KBM-7 (cell line): ENCODE data around the gene IFNG.

Experiments
- DNase-seq: peaks from one replicate; pipeline ENCODE4 v3.0.0-alpha.2; 2015
- in situ Hi-C: fragments of 300-500 bp; cut with MboI; formaldehyde crosslinking; loops from 2 replicates; pipeline ENCODE4 v1.14.3; 2020; ENCODE audit warnings: low sequenced_read_pairs, low pct_unique_long_range_greater_than_20kb, mixed read lengths

Gene IFNG

DNA sequence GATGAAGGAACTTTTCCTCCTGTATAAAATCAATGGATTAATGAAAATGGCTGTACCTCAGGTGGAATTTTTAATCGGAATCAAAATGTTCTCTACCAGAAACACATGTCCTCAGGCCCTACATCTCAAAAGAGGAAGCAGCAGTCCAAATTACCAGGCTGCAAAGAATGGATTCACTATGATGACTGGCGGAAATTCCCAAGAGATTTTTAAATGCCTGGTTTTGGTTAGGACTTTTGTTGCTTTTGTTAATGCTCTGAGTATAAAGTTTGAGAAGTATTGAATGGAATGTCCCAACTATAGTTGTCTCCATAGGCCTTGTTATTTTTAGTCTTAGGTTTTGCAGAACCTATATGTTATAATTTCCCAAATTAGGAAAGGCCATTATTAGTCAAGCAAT is 11.2 kb upstream of the IFNG start:
- DNase-seq = no peak

DNA sequence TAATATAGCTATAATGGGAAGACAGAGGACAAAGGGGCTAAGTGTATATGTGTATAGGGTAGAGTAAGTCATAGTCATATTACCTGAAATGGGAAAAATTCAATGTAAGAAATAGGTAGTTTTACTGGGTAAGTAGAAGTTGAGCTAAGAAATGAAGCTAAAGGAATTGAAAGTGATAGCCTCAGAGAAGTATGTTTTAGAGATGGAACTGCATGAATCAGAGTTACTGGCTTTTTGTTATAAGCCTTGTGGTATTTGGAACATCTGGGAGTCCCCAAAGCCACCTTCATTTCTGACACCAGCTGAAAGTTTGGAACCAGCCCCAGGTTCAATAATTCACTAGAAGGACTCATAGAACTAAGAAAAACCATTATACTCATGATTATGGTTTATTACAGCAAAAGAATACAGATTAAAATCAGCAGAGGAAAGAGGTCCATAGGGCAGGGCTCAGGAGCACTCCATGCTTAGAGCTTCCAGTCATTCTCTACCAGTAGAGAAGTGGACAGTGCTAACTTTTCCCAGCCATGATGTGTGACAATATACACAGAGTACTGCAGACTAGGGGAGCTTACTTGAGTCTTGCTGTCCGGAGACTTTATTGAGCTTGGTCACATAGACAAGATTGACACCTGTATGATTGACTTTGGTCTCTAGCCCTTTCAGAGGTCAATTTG is 9.8 kb upstream of the IFNG start:
- in situ Hi-C loops = no loop called here
- no peak for DNase-seq

More for the DNA sequence above, 11.2 kb upstream of the IFNG start:
- in situ Hi-C loops = no loop called here

DNA sequence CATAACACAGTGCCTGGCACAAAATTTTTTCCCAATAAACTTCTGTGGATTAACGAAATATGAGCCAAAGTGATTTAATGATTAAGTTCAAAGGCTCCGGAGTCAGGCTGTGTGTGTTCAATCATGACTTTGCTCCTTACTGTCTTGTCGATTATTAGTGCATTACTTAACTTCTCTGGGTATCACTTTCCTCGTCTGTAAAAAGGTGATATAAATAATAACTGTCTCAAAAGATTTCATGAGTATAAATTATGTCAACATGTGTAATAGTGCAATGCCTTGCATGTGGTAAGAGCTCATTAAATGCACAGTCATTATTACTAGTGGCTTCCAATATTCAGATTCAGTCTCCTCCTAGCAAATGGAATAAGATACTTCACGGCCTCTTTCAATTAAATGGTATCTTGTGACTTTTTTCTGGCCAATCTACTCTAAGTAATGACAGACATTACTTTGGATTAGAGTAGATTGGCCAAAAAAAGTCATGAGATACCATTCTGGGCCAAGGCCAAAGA is 6.8 kb upstream of the IFNG start:
- in situ Hi-C loops = no loop called here
- no peak for DNase-seq

GRCh38 chr12:68163560-68164081 is 4.1 kb upstream of the IFNG start:
- in situ Hi-C loops = no loop called here
- no peak for DNase-seq

GRCh38 chr12:68162374-68162773 is 2.8 kb upstream of the IFNG start:
- in situ Hi-C loops = no loop called here
- DNase-seq = no peak

GRCh38 chr12:68158432-68158831 is 1.1 kb downstream of the IFNG start:
- in situ Hi-C loops = no loop called here
- DNase-seq = peak; percentile 46

DNA sequence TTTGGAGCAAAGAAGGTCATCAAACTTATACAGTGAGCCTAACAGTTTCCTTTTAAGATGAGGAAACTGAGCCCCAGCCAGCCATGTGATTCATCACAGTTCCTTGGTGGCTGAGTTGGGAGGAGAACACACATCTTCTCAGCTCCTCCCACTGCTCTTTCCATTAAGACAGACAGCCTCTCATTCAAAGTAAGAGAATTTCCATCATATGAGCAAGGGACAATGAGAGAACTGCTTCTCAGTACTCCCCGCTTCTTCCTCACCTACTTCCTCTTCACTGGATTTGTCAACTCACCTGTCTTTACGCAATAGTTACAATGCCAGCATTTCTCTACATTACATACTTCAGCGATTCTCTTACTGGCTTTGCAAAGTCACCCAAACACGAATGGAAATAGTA is 2.2 kb downstream of the IFNG start:
- in situ Hi-C loops = no loop called here
- no peak for DNase-seq

DNA sequence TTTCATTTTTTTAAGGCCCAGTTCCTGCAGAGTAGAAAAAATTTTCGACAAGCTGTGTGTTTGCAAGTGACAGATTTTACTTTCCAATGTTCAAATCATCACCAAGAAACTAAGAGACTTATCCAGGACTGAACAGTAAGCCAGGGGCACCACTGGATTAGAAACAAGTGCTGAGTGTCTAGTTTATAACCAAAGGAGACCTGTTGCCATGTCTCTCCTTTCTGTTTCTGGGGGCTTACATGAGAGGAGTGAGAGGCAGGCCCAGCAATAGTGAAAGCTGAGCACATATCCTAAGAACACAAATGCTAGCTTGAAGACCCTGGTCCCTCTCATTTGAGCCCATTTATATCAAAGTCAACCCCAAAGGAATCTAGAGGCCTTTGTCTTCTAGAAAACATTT is 2.9 kb downstream of the IFNG start:
- DNase-seq = no peak
- in situ Hi-C loops = no loop called here

GRCh38 chr12:68154779-68155178 is 4.8 kb downstream of the IFNG start:
- in situ Hi-C loops = no loop called here
- no peak for DNase-seq

GRCh38 chr12:68148261-68148951 is 11.1 kb downstream of the IFNG start:
- no peak for DNase-seq

GRCh38 chr12:68140556-68140955 is 19.0 kb downstream of the IFNG start:
- DNase-seq = no peak
- in situ Hi-C loops = no loop called here

More at GRCh38 chr12:68148261-68148951, 11.1 kb downstream of the IFNG start:
- in situ Hi-C loops = no loop called here

GRCh38 chr12:68139941-68140340 is 19.6 kb downstream of the IFNG start:
- in situ Hi-C loops = no loop called here
- DNase-seq = no peak

DNA sequence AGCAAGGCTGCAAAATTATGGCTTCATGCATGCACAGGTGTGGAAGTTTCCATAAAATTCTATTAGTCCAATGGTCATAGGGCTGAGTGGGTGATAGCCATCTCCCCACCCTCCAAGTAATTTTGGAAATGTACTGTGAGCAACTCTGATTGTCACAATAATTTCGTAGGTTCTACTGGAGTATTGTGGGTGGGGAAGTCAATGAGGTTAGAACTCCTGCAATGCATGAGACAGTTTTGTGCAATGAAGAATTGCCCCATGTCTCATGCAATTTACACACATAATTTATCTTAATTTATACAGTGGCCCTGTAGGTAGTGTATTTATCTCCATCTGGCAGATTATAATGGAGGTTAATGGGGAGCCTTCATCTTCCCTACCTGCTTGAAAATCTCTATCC is 20.5 kb downstream of the IFNG start:
- no peak for DNase-seq
- in situ Hi-C loops = no loop called here

- in situ Hi-C loops = no loop called here
- no peak for DNase-seq
These were observed 21.1 kb downstream of the IFNG start for GRCh38 chr12:68138480-68138879.

GRCh38 chr12:68137335-68137830 is 22.2 kb downstream of the IFNG start:
- in situ Hi-C loops = no loop called here
- no peak for DNase-seq

GRCh38 chr12:68135520-68135919 is 24.0 kb downstream of the IFNG start:
- DNase-seq = no peak
- in situ Hi-C loops = no loop called here

GRCh38 chr12:68131867-68132414 is 27.6 kb downstream of the IFNG start:
- in situ Hi-C loops = no loop called here
- DNase-seq = no peak

DNA sequence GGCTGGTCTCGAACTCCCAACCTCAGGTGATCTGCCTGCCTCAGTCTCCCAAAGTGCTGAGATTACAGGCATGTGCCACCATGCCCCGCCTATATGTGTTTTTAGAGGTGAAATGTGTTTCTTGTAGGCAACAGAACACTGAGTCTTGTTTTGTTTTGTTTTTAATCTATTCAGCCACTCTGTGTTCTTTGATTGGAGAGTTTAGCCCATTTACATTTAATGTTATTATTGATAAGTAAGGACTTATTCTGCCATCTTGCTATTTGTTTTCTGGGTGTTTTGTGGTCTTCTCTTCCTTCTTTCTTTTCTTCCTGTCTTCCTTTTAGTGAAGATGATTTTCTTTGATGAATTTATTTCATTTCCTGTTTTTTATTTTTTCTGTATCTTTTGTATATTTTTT is 29.6 kb downstream of the IFNG start:
- no peak for DNase-seq
- in situ Hi-C loops = no loop called here

- no peak for DNase-seq
- in situ Hi-C loops = no loop called here
These were observed 37.2 kb downstream of the IFNG start for GRCh38 chr12:68122236-68122920.

GRCh38 chr12:68121143-68121542 is 38.4 kb downstream of the IFNG start:
- in situ Hi-C loops = no loop called here
- DNase-seq = no peak
